ENCODE results near the gene TLN1. TPM values are rescaled to one million over a fixed set of nuclear protein-coding genes. Genes with fewer than 3 reads are reported as not detected.

Gene TLN1
- total and polyA plus RNA-seq, 8 donors, result 64.5 to 141 (median 81.0) TPM

DNA sequence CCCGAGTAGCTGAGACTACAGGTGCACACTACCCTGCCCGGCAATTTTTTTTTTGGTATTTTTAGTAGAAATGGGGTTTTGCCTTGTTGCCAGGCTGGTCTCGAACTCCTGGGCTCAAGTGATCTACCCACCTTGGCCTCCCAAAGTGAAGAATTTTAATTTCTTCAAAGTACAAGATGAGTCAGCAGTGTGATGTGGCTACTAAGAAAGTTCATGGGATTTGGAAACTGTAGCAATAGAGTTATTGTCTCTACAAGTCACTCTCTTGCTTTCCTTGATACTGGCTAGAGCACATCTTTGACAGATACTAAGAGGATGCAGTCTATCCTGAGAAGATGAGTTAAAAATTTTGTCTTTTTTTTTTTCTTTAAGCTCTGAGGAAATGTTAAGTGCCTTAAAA lies 2.1 kb upstream of the TLN1 start:
- FAIRE-seq (no peak), DNase-seq (no peak), ATAC-seq (no peak)
- intact Hi-C loops (cut with DNase I), result no loop called here
- WGBS, 2 donors, result 77 to 85% methylated on average over 3 of the region's 3 CpGs
- Histone ChIP-seq H3K36me3 (peaks cover 3 to 43% (median 28%) of the 10 kb centered on the region in 3 donors), H3K27ac (peak overlapping the region in 1 of 4 donors; percentile 37), H3K4me1 (peaks cover 19 to 32% (median 24%) of the 10 kb centered on the region in 3 donors), H3K4me3 (no peak overlapping the region), H3K27me3 (no peaks in the 10 kb centered on the region), H3K9me3 (no peaks in the 10 kb centered on the region)
- TF ChIP-seq, protein P1, sequence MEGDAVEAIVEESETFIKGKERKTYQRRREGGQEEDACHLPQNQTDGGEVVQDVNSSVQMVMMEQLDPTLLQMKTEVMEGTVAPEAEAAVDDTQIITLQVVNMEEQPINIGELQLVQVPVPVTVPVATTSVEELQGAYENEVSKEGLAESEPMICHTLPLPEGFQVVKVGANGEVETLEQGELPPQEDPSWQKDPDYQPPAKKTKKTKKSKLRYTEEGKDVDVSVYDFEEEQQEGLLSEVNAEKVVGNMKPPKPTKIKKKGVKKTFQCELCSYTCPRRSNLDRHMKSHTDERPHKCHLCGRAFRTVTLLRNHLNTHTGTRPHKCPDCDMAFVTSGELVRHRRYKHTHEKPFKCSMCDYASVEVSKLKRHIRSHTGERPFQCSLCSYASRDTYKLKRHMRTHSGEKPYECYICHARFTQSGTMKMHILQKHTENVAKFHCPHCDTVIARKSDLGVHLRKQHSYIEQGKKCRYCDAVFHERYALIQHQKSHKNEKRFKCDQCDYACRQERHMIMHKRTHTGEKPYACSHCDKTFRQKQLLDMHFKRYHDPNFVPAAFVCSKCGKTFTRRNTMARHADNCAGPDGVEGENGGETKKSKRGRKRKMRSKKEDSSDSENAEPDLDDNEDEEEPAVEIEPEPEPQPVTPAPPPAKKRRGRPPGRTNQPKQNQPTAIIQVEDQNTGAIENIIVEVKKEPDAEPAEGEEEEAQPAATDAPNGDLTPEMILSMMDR (IDR thresholded peaks at IDR 0.05), result no peak

DNA sequence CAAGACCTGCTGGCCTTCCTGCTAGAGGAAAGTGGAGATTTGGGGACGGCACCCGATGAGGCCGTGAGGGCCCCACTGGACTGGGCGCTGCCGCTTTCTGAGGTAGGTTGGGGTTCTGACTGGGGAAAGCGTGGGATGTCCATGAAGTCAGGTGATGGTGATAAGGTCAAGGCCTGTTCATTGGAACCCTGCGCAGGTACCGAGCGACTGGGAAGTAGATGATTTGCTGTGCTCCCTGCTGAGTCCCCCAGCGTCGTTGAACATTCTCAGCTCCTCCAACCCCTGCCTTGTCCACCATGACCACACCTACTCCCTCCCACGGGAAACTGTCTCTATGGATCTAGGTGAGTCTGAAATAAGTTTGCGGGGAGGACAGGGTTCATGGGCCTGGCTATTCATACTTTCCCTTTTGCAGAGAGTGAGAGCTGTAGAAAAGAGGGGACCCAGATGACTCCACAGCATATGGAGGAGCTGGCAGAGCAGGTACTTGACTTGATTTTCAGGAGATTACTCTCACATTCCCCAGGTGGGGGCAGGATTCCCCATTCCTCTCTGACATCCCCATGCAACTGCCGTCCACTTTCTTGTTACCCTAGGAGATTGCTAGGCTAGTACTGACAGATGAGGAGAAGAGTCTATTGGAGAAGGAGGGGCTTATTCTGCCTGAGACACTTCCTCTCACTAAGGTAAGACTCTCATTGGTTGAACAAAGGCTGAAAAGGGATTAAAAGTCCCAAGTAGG lies 976 bp upstream of the TLN1 start:
- DNase-seq (peak in 1 of 6 donors; percentile 42), ATAC-seq (peak; percentile 2 to 4 (median 2)), FAIRE-seq (no peak)
- TF ChIP-seq, protein P1 (IDR thresholded peaks at IDR 0.05), result no peak
- intact Hi-C loops (cut with DNase I), result no loop called here
- no peaks in the 10 kb centered on the region for H3K9me3 ChIP-seq
- H3K4me1 ChIP-seq, result peaks cover 25 to 42% (median 26%) of the 10 kb centered on the region in 3 donors
- WGBS, 2 donors, result 1 to 2% methylated on average over 14 of the region's 14 CpGs
- peaks cover 3 to 32% (median 16%) of the 10 kb centered on the region in 3 donors for H3K36me3 ChIP-seq
- peak overlapping the region; percentile 72 to 87 (median 83) for H3K4me3 ChIP-seq
- H3K27me3 ChIP-seq, result no peaks in the 10 kb centered on the region
- H3K27ac ChIP-seq, result peak overlapping the region; percentile 81 to 92 (median 91)

DNA sequence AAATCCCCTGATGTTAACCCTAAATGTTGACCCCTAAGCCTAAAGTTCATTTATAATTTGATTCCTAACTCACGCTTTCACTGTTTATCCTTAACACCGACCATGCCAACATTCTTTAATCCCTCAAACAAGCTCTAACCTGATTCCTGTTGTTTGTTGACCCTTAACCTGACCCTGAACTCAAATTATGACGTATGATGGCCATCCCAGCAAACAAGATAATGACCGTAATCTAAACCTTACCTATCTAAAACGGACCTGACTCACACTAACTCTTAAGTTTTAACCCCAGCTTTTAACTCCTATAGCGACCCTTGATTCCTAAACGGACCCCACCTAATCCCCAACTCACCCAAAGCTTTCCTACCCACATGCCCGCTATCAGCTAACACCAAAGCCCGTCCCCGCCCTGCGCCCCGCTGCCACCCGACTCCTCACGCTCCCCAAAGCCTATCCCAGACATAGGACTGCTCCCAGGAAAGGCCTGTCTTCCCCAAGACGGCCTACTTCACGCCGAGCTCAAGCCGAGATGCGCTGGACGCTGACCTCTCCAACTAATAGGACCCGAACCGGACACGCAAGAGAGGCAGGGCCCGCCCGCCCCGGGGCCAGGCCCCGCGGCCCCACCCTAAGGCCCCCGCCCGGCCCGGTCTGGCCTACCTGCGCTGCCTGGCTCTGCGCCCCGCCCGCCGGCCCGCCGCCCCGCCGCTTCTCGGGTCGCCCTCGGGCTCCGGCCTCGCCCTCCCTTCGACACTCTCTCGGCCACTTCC lies 395 bp downstream of the TLN1 start:
- TF ChIP-seq, protein P1 (IDR thresholded peaks at IDR 0.05), result no peak
- peak overlapping the region; percentile 72 to 87 (median 83) for H3K4me3 ChIP-seq
- peaks cover 25 to 42% (median 26%) of the 10 kb centered on the region in 3 donors for H3K4me1 ChIP-seq
- peak overlapping the region; percentile 81 to 92 (median 91) for H3K27ac ChIP-seq
- ATAC-seq, result no peak
- H3K36me3 ChIP-seq, result peaks cover 3 to 18% (median 6%) of the 10 kb centered on the region in 3 donors
- WGBS, 2 donors, result 1% methylated on average over 30 to 47 of the region's 47 CpGs
- intact Hi-C loops (cut with DNase I), result no loop called here
- H3K27me3 ChIP-seq, result no peaks in the 10 kb centered on the region
- H3K9me3 ChIP-seq, result no peaks in the 10 kb centered on the region
- DNase-seq, result no peak
- no peak for FAIRE-seq

DNA sequence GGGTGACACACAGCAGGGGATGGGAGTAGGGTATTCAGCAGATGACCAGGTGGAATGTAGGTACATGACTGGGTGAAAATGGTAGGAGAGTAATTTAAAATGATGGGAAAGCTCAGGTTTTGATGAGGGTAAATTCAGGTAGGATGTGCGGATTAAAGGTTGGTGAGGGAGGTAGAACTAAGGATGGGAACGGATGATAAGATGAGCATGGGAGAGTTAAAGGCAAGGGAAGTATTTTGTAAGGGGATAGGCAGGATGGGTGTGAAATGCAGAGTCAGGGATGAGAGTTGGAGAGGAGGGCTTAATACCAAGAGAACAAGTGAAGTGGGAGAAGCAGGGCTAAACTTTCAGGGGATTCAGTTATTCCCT lies 1.5 kb downstream of the TLN1 start:
- TF ChIP-seq, protein P1 (IDR thresholded peaks at IDR 0.05), result no peak
- no peak for ATAC-seq
- WGBS, 2 donors, result 85 to 93% methylated on average over 2 of the region's 2 CpGs
- Histone ChIP-seq H3K27ac (peak overlapping the region in 2 of 4 donors; percentile 12 to 92), H3K27me3 (no peaks in the 10 kb centered on the region), H3K4me1 (peaks cover 25 to 42% (median 26%) of the 10 kb centered on the region in 3 donors), H3K4me3 (peak overlapping the region in 3 of 4 donors; percentile 0 to 87 (median 72)), H3K36me3 (peaks cover 0 to 9% (median 0%) of the 10 kb centered on the region in 3 donors), H3K9me3 (no peaks in the 10 kb centered on the region)
- intact Hi-C loops (cut with DNase I), result no loop called here
- no peak for DNase-seq
- FAIRE-seq, result no peak
